GM19240 (cell line): ENCODE results near the gene PIN1.
A peak's percentile ranks its signal among the peaks of the same experiment; 100 is the strongest.
"Not testable (repeated sequence)": the region's sequence is repeated elsewhere in the genome, so short reads cannot be mapped to it uniquely, and the experiment has no call there.

Experiments used
- DNase-seq: peaks from one replicate; pipeline ENCODE4 v3.0.0; 2011; ENCODE audit warnings: low spot score; ENCODE audit not compliant: insufficient read length

PIN1 gene

DNA sequence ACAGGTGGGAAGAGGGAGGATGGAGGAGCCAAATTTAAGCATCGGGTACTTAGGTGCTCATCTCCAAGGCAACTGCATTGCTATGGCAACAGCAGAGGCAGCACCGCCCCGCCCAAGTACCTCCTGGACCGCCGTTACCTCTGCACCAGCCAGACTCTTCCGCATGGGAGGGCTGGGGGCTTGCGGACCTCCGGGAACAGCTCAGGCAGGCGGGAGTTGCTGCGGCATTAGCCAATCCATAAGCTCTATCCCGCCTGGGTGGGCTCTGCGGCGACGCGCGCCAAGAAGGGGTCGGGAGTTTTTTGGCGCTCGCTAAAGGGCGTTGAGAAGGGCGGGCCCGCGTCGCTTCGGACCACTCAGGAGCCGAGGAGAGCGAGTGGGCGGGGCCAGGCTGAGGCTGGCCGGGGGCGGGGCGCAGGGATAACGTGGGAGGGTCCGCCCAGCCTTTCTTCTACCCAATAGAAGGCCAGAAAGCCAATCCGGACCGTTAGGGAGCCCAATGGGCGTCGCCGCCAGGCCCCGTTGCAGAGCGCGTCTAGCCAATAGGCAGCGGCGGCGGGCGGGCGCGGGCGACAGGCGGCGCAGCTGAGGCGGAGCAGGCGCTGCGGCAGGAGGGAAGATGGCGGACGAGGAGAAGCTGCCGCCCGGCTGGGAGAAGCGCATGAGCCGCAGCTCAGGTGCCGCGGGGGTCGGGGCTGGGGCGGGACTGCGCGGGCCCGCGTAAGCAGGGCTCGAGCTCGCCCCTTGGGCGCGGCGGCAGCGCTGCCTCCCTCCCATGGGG is at the start of gene PIN1:
TSS of gene PIN1 (plus strand) at position 593 of the 781 bp plus-strand sequence. CDS start at position 620, 27 bp downstream.
- DNase-seq: peak; percentile 96

DNA sequence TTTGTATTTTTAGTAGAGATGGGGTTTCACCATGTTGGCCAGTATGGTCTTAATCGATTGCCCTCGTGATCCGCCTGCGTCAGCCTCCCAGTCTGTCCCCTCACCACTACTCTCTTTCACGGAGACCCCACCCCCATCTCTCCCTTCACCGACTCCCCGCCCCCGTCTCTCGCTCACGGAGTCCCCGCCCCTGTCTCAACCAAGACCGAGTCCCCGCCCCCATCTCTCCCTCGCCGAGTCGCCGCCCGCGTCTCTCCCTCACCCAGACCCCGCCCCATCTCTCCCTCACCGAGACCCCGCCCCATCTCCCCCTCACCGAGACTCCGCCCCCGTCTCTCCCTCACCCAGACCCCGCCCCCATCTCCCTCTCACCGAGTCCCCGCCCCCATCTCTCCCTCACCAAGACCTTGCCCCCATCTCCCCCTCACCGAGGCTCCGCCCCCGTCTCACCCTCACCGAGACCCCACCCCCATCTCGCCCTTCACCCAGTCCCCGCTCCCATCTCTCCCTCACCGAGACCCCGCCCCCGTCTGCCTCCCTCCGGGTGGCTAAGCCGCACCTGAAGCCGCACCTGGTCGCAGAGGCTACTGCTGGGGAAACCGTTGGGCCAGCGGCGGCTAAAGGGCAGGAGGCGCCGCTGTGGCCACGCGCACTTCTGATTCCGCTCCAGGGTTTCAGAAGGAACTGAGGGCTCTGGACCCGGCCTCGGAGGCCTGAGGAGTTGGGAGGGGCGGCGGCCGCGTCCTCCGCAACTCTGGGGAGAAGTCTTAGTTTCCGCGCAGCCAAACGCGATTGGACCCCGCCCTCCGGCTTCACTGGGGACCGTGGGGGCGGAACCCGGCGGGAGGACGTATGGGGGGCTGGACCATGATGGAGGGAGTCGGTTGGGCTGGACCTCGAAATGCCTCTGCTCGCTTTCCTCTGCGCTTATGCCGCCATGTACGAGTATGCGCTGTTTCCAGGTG is 49.5 kb upstream of the PIN1 start:
- peak; percentile 65 for DNase-seq

DNA sequence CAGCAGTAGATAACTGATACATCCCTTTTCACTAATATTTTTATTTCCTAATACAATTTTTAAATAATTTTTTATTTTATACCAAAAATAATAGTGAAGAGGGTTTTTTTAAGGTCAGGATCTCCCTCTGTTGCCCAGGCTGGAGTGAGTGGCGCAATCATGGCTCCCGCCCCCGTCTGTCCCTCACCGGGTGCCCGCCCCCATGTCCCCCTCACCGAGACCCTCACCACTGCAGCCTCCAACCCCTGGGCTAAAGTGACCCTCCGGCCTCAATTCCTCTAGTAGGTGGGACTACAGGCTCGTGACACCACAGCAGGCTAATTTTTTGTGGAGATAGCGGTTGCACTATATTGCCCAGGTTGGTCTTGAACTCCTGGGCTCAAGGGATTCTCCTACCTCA is 48.8 kb upstream of the PIN1 start:
- DNase-seq: no peak

DNA sequence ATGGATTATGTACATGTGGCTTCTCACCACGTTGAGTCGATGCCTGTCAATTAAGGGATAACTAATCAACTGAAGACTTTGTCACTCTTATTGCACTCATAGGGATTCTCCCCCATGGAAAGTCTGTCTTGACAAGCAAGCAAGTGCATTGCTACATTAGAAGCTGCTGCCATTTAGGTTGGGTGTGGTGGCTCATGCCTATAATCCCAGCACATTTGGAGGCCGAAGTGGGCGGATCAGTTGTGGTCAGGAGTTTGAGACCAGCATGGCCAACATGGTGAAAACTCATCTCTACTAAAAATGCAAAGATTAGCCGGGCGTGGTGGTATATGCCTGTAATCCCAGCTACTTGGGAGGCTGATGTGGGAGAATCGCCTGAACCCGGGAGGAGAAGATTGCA is 48.3 kb upstream of the PIN1 start:
- no peak for DNase-seq

DNA sequence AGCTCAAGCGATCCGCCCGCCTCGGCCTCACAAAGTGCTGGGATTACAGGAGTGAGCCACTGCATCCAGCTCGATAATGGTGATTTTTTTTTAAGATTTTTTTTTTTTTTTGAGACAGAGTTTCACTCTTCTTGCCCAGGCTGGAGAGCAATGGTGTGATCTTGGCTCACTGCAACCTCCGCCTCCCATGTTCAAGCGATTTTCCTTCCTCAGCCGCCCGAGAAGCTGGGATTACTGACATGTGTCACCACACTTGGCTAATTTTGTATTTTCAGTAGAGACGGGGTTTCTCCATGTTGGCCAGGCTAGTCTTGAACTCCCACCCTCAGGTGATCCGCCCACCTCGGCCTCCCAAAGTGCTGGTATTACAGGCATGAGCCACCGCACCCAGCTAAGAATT is 46.5 kb upstream of the PIN1 start:
- DNase-seq: not testable (repeated sequence)

DNA sequence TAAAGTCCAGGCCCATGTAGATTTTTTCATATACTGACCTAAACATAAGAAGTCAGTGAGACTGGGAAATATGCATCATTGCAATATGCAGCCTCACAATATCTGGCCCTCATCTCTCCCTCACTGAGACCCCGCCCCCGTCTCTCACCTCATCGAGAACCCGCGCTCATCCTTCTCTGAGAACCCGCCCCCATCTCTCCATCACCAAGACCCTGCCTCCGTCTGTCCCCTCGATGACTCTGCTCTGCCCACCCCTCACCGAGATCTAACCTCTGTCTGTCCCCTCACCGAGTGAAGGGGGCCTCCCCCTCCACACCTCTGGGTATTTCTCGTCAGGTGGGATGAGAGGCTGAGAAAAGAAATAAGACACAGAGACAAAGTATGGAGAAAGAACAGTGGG is 46.1 kb upstream of the PIN1 start:
- DNase-seq: no peak

DNA sequence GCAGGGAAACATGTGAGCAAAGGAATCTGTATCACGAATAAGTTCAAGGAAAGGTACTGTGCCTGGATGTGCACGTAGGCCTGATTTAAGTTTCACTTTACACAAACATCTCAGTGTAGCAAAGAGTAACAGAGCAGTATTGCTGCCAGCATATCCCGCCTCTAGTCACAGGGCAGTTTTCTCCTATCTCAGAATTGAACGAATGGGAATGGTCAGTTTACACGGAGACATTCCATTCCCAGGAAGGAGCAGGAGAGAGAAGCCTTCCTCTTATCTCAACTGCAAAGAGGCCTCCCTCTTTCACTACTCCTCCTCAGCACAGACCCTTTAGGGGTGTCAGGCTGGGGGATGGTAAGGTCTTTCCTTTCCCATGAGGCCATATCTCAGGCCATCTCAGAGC is 45.5 kb upstream of the PIN1 start:
- not testable (repeated sequence) for DNase-seq

DNA sequence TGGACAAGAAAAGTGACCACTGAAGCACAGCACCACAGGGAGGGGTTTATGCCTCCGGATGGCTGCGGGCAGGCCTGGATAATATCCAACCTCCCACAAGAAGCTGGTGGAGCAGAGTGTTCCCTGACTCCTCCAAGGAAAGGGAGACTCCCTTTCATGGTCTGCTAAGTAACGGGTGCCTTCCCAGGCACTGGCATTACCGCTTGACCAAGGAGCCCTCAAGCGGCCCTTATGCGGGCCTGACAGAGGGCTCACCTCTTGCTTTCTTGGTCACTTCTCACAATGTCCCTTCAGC is 44.1 kb upstream of the PIN1 start:
- DNase-seq: not testable (repeated sequence)

DNA sequence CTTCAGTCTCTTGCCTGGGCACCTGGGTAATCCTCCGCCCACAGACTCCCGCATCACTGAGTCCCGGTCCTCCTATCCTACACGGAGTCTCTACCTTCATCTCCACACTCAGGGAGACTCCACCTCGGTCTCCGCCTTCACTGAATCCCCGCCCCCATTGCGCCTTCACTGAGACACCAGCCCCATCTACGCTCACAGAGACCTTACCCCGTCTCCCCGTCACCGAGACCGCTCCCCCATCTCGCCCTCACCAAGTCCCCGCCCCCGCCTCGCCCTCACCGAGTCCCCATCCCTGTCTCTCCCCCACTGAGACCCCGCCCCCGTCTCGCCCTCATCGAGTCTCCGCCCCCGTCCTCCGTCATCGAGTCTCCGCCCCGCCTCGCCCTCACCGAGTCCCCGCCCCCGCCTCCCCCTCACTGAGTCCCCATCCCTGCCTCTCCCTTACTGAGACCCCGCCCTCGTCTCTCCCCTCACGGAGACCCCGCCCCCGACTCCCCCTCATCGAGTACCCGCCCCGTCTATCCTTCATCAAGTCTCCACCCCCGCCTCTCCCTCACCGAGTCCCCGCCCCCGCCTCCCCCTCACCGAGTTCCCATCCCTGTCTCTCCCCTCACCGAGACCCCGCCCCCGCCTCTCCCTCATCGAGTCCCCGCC is 43.4 kb upstream of the PIN1 start:
- DNase-seq: no peak

DNA sequence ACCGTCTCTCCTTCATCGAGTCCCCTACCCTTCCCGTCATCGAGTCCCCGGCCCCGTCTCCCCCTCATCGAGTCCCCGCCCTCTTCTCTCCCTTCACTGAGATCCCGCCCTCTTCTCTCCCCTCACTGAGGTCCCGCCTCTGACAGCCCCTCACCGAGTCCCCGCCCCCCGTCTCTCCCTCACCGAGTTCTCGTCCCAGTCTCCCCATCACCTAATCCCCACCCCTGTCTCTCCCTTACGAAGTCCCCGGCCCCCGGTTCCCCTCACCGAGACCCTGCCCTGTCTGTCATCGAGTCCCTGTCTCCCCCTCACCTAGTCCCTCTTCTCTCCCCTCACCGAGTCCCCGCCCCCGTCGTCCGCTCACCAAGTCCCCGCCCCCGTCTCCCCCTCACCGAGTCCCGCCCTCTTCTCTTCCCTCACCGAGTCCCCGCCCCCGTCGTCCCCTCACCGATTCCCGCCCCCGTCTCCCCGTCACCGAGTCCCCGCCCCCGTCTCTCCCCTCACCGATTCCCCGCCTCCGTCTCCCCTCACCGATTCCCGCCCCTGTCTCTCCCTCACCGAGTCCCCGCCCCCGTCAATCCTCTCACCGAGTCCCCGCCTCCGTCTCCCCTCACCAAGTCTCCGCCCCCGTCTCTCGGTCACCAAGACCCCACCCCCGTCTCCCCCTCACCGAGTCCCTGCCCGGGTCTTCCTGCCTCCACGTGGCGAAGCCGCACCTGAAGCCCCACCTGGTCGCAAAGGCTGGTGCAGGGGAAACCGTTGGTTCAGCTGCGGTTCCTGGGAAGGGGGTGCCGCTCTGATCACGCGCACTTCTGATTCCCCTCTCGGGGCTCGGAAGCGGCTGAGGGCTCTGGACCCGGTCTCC is 42.7 kb upstream of the PIN1 start:
- DNase-seq: no peak

DNA sequence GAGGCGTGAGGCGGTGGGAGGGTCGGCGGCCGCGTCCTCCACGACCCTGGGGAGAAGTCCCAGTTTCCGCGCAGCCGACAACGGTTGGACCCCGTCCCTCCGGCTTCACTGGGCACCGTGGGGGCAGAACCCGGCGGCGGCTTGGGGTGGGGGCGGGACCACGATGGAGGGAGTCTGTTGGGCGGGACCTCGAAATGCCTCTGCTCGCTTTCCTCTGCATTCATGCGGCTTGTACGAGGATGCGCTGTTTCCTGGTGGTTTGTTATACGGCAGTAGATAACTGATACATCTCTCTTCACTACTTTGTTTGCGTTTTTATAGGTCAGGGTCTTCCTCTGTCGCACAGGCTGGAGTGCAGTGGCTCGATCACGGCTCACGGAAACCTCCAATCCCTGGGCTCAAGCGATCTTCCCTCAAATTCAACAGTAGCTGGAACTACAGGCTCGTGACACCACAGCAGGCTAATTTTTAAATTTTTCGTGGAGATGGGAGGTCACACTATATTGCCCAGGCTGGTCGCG is 42.0 kb upstream of the PIN1 start:
- DNase-seq: no peak

DNA sequence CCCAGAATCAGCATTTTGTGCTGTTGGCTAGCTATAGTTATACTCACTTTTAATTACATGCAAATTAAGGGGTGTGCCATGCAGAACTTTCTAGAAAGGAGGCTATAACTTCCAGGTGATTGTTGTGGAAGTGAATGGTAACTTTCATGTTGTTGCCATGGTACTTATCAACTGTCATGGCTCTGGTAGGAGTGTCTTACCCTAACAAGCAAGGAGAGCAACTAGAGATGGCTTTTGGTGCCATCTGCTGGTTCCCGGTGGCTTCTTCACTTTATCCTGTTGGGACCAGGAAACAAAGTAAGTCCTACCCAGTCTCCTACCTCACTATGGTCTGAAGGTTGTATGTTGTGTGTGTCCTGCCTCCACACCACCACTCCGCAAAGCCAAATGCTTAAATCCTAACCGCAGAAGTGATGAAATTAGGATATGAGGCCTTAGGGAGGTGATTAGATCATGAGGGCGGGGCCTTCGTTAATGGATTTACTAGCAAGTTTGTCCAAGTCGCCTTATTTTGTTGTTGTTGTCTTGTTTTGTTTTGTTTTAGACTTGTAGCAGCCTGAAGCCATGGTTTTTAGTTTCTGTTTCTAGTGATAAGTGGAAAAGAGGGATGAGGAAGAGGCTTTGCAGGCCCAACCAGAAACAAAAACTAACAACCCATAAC is 38.9 kb upstream of the PIN1 start:
- DNase-seq: peak; percentile 44

DNA sequence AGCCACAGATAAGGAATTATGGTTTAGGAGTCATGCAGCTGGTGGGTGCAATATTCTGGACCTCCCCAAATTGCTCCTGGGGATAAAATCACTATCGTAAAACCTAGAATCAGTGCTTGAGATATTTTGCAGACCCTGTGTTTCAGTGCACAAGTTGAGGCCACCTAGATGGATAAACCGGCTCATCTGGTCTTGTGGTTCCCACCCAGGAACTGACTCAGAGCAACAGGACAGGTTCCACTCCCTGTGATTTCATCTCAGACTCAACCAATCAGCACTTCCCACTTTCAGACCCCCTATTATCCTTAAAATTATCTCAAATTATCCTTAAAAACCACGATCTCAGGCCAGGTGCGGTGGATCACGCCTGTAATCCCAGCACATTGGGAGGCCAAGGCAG is 37.2 kb upstream of the PIN1 start:
- no peak for DNase-seq

DNA sequence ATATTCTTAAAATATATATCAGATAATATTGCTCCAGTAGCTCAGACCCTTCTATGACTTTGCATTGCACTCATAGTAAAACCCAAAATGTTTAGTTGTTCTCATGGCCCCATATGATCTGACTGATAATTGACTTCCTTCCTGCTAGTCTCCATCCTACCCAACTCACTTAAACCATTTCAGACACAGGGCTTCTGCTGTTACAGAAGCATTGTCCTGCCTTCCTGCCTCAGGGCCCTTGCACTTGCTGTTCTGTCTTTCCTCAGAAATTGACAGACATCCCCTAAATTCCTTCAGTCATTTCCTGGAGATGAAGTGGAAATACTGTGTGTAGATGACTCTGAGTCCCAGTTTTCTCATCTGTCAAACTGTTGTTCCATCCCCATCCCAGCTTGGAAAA is 36.0 kb upstream of the PIN1 start:
- no peak for DNase-seq

DNA sequence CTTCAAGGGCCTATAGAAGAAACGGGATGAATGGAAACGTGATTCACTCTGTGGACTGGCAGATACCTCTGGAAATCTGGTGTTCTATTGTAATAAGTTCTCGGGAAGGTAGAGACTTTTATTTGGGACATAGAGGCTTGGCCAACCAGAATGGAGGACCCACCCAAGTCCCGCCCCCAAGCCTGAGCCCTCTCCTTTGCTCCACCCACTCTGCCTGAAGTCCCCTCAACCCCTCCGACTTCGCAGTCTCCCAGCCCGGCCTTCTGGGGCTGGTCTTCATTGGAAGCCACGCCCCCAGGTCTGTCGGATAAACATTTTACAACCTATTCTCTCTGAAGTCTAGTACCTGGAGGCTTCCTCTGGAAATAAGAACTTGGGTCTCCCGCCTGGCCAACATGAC is 33.1 kb upstream of the PIN1 start:
- DNase-seq: no peak

DNA sequence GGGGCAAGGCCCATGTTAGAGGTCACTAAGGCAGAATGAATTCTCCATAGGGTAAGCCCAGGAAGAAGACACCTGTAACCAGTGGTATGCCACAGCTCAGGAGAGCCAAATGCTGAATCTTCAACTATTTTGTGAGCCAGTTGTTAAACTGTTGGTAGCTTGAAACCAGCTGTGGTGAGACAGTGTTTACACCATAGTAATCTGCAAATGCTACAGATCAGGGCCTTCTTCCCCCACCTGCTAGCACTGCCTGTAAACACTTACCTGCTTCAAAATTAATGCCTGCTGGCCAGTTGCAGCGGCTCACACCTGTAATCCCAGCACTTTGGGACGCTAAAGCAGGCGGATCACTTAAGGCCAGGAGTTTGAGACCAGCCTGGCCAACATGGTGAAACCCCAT is 28.3 kb upstream of the PIN1 start:
- no peak for DNase-seq

DNA sequence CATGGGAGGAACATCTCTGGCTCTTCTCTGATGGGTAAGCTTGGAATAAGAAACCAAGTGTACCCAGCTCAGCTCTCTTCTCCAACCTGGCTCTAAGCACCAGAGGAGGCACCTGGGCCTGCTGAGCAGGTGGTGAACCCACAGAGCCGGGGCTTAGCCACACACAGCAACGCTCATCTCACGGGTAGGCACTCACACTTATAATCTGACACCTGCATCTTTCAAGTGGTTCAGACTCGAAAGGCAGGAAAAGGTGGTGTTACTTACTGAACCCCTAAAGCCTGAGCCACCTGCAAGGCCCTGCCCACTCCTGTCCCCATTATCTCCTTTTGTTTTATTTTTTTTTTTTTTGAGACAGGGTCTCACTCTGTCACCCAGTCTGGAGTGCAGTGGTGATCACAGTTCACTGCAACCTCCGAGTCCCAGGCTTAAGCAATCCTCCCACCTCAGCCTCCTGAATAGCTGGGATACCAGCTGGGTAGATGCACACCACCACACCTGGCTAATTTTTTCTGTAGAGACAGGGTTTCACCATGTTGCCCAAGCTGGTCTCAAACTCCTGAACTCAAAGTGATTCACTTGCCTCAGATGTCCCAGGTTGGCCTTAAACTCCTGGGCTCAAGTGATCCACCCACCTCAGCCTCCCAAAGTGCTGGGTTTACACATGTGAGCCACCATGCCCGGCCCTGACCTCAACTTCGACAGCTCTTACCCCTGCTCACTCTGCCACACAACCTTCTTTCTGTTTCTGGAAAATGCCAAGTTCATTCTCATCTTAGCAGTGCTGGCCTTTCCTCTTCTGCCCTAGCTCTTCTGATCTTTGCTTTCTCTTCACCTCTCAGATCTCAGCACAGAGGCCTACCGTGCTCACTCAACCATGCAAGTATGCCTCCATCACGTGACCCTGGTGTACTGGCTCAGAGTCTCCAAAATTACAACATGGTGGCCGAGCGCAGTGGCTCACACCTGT is 26.0 kb upstream of the PIN1 start:
- no peak for DNase-seq

DNA sequence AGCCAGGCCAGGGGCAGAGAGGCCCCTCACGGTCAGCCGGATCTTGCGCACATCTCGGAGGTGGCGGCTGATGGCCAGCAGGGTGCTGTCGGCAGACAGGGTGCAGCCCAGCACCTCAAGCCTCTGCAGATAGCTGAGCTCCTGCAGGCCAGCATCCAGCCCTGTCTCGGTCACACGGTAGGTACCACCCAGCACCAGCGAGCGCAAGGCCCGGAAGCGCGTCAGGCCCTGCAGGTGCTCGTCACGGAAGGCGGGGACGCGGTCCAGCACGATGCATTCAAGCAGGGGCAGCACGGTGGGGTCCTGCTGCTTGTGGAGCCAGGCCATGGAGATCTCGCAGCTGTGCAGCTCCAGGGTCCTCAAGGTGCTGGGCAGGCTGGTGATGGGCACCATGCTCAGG is 24.0 kb upstream of the PIN1 start:
- DNase-seq: no peak

DNA sequence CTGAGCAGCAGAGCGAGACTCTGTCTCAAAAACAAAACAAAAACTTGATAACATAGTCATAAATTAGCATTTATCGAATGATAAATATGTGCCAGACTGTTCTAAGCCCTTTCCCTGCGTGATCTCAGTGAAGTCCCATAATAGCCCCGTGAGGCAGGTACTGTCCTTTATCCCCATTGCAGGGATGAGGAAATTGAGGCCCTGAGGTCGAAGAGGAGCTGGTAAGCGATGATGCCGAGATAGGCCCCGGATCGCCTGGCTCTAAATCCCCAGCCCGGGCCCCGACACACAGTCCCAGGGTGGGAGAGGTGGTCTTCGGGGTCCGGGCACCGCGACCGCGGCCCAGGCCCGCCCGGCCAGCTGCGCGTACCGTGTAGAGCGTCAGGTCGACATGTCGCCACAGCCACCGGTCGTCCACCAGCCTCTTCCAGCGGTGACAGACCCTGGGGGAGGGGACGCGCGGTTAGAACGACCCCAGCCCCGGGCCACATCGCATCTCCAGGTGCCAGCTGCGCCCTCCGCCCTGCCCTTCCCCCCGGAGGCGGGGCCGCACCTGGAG is 16.9 kb upstream of the PIN1 start:
- no peak for DNase-seq
